Urinary bladder (tissue), 4 donors: ENCODE results near the gene PDC. TPM values are rescaled to one million over a fixed set of nuclear protein-coding genes. Genes with fewer than 3 reads are reported as not detected.

Experiments
- DNase-seq: peaks from one replicate; pipeline ENCODE4 v3.0.0-alpha.2; 2015; ENCODE audit errors: extremely low spot score
- H3K27ac ChIP-seq: one replicate; pipeline ENCODE4 v1.5.1; 2013; ENCODE audit warnings: low read depth, mild to moderate bottlenecking, moderate library complexity
- H3K36me3 ChIP-seq: one replicate; pipeline ENCODE4 v1.6.1; 2013; ENCODE audit warnings: mild to moderate bottlenecking, moderate library complexity; ENCODE audit not compliant: insufficient read depth
- H3K4me1 ChIP-seq: one replicate; pipeline ENCODE4 v1.6.1; 2013; ENCODE audit warnings: mild to moderate bottlenecking, moderate library complexity; ENCODE audit not compliant: insufficient read depth
- H3K4me3 ChIP-seq: one replicate; pipeline ENCODE4 v1.5.1; 2013; ENCODE audit warnings: low read depth, low read length
- WGBS: extraction: QIAGEN DNeasy Blood & Tissue Kit; methylation state at CpG from one replicate; pipeline ENCODE4 v1.1.7; 2013; 5-methylcytosine and 5-hydroxymethylcytosine counted together
- polyA plus RNA-seq: library from polyadenylated mRNA; stranded (reverse); fragments of 200-250 nt; gene quantifications from one replicate; pipeline ENCODE4 v1.2.3, GENCODE V29; 2013
- total RNA-seq: library from RNA; depleted of rRNA; stranded (reverse); fragments of >200 nt; gene quantifications from one replicate; pipeline ENCODE4 v1.2.3, GENCODE V29; 2014
- donor health status: healthy with polysubstance abuse.
- donor health status: healthy.

The PDC gene
- total and polyA plus RNA-seq, 2 donors, result not detected

DNA sequence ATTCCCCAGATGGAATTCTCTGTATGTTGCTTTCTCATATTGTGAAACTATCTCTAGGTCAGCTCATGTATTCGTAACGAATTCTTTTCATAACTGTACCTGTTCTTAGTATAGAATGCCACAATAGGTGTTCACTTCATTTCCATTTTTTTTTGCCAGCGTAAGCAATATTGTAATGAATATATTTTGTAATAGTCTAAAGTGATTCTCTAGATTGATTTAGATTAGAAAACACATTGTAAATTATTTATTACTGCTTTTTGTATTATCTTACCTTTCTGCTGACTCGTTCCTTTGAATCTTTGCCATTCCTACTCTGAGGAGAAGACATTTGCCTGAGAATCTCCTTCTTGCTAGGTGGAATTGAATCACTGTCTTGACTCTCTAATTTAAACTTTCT, 14.8 kb downstream of the PDC start:
- Histone ChIP-seq H3K36me3 (no peaks in the 10 kb centered on the region), H3K27ac (no peak overlapping the region), H3K4me1 (no peaks in the 10 kb centered on the region), H3K4me3 (no peak overlapping the region)
- WGBS, result 89% methylated on average over 4 of the region's 4 CpGs
- DNase-seq, result no peak

GRCh38 chr1:186443638-186444037, 17.3 kb downstream of the PDC start:
- WGBS, result 97% methylated on average over 2 of the region's 2 CpGs
- Histone ChIP-seq H3K4me1 (no peaks in the 10 kb centered on the region), H3K27ac (no peak overlapping the region), H3K36me3 (no peaks in the 10 kb centered on the region), H3K4me3 (no peak overlapping the region)
- no peak for DNase-seq

- no peak for DNase-seq
- H3K4me1 ChIP-seq, result no peaks in the 10 kb centered on the region
- H3K27ac ChIP-seq, result no peak overlapping the region
- no peaks in the 10 kb centered on the region for H3K36me3 ChIP-seq
- H3K4me3 ChIP-seq, result no peak overlapping the region
- 39% methylated on average over 1 of the region's 1 CpG for WGBS
These were observed 18.1 kb downstream of the PDC start for GRCh38 chr1:186442651-186443375.

- Histone ChIP-seq H3K4me3 (no peak overlapping the region), H3K27ac (no peak overlapping the region), H3K4me1 (no peaks in the 10 kb centered on the region), H3K36me3 (no peaks in the 10 kb centered on the region)
- 19% methylated on average over 3 of the region's 3 CpGs for WGBS
- DNase-seq, result no peak
These were observed 20.3 kb downstream of the PDC start for GRCh38 chr1:186440584-186440983.

DNA sequence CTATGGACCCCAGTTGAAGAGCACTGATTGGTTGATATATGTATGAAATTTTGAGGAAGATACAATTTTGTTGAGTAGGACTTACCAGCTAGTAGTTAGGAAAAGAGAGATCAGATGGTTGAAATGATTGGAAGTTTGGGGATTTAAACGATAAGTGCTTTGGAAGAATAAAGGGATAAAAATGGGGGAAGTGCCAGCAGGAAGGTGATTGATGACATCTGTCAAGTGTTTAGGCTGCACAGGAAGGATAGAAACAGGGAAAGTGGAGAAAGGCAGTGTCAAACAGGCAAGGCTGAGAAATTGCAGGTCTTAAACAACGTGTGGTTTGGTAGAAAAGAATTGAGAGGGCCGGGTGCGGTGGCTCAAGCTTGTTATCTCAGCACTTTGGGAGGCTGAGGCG, 22.3 kb downstream of the PDC start:
- Histone ChIP-seq H3K4me1 (no peaks in the 10 kb centered on the region), H3K27ac (no peak overlapping the region), H3K4me3 (no peak overlapping the region), H3K36me3 (no peaks in the 10 kb centered on the region)
- 78% methylated on average over 5 of the region's 5 CpGs for WGBS
- DNase-seq, result no peak

GRCh38 chr1:186435336-186435735, 25.6 kb downstream of the PDC start:
- DNase-seq, result no peak
- Histone ChIP-seq H3K36me3 (no peaks in the 10 kb centered on the region), H3K4me3 (no peak overlapping the region), H3K27ac (no peak overlapping the region), H3K4me1 (no peaks in the 10 kb centered on the region)
- WGBS, result 81% methylated on average over 1 of the region's 1 CpG

GRCh38 chr1:186429017-186429416, 31.9 kb downstream of the PDC start:
- peaks cover 2% of the 10 kb centered on the region for H3K36me3 ChIP-seq
- DNase-seq, result no peak
- H3K4me3 ChIP-seq, result no peak overlapping the region
- no peaks in the 10 kb centered on the region for H3K4me1 ChIP-seq
- H3K27ac ChIP-seq, result no peak overlapping the region
- 89% methylated on average over 3 of the region's 3 CpGs for WGBS

DNA sequence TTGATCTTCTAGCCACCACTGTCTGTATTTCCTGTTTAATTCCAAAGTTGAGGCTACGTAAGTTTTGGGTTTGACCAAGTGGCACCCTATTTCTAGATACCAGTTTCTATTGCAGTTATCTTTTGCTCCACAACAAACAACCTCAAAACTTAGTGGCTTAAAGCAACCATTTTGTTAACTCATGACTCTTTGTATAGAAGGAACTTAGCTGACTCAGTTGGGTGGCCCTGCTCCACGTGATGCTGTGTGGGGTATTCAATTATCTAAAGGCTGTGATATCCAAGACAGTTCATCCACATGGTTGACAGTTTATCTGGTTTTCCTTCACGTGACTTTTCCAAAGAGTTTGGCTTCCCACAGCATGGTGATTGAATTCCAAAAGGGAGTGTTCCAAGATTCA, 34.8 kb downstream of the PDC start:
- 84% methylated on average over 3 of the region's 3 CpGs for WGBS
- Histone ChIP-seq H3K4me3 (no peak overlapping the region), H3K27ac (no peak overlapping the region)

DNA sequence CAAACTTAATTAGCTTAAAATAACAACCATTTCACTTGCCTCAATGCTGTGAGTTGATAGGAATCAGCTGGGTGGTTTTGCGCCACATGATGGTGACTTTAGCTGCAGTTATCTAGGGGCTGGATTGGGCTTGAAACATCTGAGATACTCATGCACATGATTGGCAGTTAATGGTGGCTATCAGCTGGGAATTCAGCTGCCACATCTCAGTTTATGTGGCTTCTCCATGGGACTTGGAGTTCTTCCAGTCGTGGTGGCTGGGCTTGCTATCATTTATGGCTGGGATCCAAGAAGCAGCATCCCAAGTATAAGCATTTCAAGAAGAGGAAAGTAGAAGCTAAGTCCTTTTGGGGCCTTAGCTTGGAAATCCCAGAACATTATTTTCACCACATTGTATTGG, 36.4 kb downstream of the PDC start:
- DNase-seq, result no peak
- peaks cover 2% of the 10 kb centered on the region for H3K36me3 ChIP-seq
- H3K4me3 ChIP-seq, result no peak overlapping the region
- H3K27ac ChIP-seq, result no peak overlapping the region
- H3K4me1 ChIP-seq, result no peaks in the 10 kb centered on the region
- WGBS, result 45% methylated on average over 2 of the region's 2 CpGs

More for the DNA sequence above, 34.8 kb downstream of the PDC start:
- no peak for DNase-seq
- Histone ChIP-seq H3K36me3 (peaks cover 2% of the 10 kb centered on the region), H3K4me1 (no peaks in the 10 kb centered on the region)

GRCh38 chr1:186421446-186421845, 39.5 kb downstream of the PDC start:
- H3K36me3 ChIP-seq, result no peaks in the 10 kb centered on the region
- no peak for DNase-seq
- peak overlapping the region; percentile 32 for H3K27ac ChIP-seq
- WGBS, result 85% methylated on average over 6 of the region's 6 CpGs
- no peak overlapping the region for H3K4me3 ChIP-seq
- H3K4me1 ChIP-seq, result no peaks in the 10 kb centered on the region

- Histone ChIP-seq H3K4me3 (no peak overlapping the region), H3K27ac (no peak overlapping the region), H3K4me1 (no peaks in the 10 kb centered on the region), H3K36me3 (no peaks in the 10 kb centered on the region)
- DNase-seq, result no peak
- 62% methylated on average over 1 of the region's 1 CpG for WGBS
These were observed 40.0 kb downstream of the PDC start for GRCh38 chr1:186420923-186421322.

DNA sequence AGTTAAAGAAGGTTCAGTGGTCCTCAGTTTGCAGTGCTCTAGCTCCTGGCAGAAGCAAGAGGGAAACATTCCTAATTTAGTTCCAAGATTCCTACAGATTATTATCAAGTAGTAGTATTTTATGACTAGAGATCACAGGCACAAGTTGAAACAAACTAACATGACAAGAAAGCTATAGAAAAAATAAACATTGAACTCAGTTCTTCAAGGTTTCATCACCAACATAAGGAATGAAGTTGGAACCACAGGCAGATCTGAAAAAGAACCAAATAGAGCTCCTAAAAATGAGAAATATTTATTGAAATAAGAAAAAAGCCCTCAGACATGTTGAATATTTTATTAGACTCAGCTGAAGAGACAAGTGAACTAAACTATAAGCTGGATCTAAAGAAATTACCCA, 40.6 kb downstream of the PDC start:
- no peak overlapping the region for H3K4me3 ChIP-seq
- DNase-seq, result no peak
- H3K4me1 ChIP-seq, result no peaks in the 10 kb centered on the region
- H3K27ac ChIP-seq, result no peak overlapping the region
- no peaks in the 10 kb centered on the region for H3K36me3 ChIP-seq

GRCh38 chr1:186418503-186418902, 42.4 kb downstream of the PDC start:
- 52% methylated on average over 4 of the region's 4 CpGs for WGBS
- no peaks in the 10 kb centered on the region for H3K36me3 ChIP-seq

GRCh38 chr1:186413319-186413718, 47.6 kb downstream of the PDC start:
- no peaks in the 10 kb centered on the region for H3K4me1 ChIP-seq
- H3K4me3 ChIP-seq, result no peak overlapping the region
- DNase-seq, result no peak
- no peaks in the 10 kb centered on the region for H3K36me3 ChIP-seq
- WGBS, result 84% methylated on average over 1 of the region's 1 CpG
- no peak overlapping the region for H3K27ac ChIP-seq

More at GRCh38 chr1:186418503-186418902, 42.4 kb downstream of the PDC start:
- no peak for DNase-seq
- Histone ChIP-seq H3K4me1 (no peaks in the 10 kb centered on the region), H3K4me3 (no peak overlapping the region), H3K27ac (no peak overlapping the region)

GRCh38 chr1:186409091-186409490, 51.8 kb downstream of the PDC start:
- Histone ChIP-seq H3K27ac (no peak overlapping the region), H3K4me3 (no peak overlapping the region), H3K4me1 (no peaks in the 10 kb centered on the region), H3K36me3 (no peaks in the 10 kb centered on the region)
- WGBS, result 77% methylated on average over 3 of the region's 3 CpGs
- no peak for DNase-seq
